GM21737 (cell line): Measurements from ENCODE around the gene LYSMD2.

Experiments used
- ATAC-seq: cut with Tn5 transposase; IDR thresholded peaks from one replicate; pipeline ENCODE4 v1.9.1; 2021; ENCODE audit warnings: mild to moderate bottlenecking, moderate library complexity; ENCODE audit not compliant: unreplicated experiment

Gene LYSMD2

DNA sequence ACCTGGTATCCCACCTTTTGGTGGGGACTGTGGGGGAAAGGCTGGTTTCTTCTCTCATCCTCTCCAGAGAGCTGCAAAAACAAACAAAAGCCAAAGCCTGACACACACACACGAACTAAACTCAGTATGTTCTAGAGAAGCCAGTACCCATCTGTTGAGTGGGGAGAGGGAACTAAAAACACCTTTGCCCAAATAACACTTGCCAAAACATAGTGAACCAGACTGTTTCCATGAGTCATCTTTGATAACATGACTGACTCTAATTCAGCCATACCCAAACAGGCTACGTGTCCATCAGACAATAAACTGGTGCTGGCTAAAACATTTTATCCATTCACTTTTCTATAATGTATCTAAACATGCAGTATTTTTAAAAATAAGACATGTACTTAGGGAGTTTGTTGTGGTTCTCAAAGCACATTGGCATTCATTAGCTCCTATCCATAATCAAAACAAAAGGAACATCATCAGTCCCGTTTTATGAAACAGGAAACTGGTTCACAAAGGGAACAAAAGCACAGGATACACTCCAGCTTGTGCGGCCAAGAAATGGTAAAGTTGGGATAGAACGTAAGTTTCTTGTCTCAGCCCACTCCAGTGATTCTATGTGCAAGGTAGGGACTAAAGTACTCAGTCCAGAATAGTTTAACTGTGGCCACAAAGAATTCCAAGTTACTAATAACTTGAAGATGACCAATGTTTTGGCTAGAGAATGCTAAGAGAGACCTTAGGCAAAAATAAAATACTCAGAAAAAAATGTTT is 16.1 kb downstream of the LYSMD2 start:
- ATAC-seq = no peak

DNA sequence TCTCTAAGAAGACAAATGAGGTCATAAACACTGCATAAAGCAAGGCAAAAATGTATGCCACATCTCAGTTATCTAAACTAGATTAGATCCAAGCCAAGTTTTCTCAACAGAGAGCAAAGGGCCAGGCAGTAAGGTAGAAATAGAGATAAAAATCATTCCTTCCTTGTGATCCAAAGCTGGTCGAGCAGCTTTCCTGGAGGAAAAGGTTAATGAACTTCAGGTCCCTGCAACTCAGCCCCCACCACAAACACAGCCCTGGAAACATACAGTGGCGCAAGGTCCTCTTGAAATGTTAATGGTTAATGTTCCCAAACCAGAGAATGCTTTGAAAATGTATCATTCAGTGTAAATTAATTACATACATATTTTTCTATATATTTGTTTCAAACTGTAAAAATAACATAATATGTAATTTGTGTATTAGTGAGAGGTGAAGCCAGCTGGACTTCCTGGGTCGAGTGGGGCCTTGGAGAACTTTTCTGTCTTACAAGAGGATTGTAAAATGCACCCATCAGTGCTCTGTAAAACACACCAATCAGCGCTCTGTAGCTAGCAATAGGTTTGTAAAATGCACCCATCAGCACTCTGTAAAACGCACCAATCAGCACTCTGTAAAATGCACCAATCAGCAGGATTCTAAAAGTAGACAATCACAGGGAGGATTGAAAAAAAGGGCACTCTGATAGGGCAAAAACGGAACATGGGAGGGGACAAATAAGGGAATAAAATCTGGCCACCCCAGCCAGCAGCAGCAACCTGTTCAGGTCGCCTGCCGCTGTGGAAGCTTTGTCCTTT is 17.1 kb downstream of the LYSMD2 start:
- no peak for ATAC-seq

- no peak for ATAC-seq
These were observed 18.7 kb downstream of the LYSMD2 start for GRCh38 chr15:51718746-51719145.

DNA sequence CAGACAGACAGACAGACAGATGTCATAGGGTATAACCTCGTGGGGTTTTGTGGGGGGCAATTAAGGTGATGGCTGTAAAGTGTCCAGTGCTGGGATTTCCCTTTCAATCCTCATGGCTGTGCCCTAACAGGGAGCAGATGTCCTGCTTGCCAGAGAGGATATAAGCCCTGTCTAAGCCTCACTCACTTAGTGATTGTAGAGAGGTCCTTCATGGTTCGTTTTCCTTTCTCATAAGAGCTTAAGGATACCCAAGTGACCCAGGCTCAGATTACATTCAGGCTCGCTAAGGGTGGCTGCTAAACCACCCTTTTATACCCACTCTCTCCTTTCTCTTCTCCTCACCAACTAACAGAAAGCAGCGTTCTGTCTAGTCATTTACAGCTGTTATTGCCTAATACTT is 19.2 kb downstream of the LYSMD2 start:
- ATAC-seq = no peak

DNA sequence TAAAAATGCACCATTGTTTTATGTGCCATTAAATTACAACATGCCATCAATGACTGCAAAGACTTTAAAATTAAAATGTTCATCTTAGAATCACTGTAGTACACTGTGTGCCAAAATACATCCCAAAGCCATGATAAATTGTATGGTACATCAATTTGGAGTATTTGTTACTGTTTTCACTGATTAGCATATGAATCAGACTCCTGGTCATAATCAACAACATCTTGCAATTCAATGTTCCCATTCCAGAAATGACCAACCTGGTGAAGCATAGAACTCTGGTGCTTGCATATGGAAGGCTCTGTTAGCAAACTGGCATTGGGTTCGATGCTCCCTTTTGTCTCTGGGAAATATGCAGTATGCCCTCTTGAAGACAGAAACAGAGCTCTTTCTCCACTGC is 22.5 kb downstream of the LYSMD2 start:
- no peak for ATAC-seq

DNA sequence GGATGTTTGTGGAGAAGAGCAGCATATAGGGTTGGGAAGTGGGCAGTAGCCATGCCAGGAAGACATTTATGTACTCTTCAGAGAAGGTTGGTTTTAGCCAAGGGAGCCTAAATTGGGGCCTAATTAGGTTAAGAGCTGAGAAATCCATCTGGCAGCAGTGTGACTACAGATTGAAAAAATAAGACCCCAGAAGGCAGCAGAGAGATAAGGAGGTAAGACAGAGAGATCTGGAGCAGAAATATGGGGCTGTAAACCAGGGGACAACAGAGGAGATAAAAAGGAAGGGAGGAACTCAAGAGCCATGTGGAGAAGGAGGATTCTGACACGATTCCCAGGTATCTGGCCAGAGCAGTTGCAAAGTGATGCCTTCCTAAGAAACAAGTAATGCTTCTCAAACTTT is 23.3 kb downstream of the LYSMD2 start:
- ATAC-seq = no peak

DNA sequence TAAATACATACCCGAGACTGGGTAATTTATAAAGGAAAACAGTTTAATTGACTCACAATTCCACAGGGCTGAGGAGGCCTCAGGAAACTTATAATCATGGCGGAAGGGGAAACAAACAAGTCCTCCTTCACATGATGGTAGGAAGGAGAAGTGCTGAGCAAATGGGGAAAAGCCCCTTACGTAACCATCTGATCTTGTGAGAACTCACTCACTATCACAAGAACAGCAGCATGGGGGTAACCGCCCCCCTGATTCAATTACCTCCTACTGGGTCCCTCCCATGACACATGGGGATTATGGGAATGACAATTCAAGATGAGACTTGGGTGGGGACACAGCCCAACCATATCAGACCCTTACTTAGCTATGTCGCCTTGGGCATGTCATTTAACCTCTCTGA is 28.4 kb downstream of the LYSMD2 start:
- ATAC-seq = no peak

DNA sequence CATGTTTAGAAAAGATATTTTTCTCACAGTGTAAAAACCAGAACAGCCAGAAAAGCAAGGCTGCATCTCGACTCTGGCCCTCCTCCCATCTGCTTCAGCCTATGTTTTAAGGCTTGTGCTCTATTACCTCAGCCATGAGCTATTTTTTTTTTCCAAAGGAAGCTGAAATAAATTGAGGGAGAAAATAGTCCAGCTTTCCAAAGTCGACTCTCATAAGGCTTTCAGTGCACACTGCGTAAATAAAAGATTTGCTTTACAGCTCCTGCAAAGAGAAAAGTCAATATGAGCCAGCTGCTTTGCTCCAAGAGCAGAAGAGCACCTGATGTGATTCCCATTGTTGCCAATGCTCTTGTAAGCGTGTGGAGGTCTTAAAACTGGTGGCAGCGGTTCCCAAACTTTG is 29.4 kb downstream of the LYSMD2 start:
- ATAC-seq = no peak

- no peak for ATAC-seq
These were observed 30.4 kb downstream of the LYSMD2 start for GRCh38 chr15:51706926-51707608.

DNA sequence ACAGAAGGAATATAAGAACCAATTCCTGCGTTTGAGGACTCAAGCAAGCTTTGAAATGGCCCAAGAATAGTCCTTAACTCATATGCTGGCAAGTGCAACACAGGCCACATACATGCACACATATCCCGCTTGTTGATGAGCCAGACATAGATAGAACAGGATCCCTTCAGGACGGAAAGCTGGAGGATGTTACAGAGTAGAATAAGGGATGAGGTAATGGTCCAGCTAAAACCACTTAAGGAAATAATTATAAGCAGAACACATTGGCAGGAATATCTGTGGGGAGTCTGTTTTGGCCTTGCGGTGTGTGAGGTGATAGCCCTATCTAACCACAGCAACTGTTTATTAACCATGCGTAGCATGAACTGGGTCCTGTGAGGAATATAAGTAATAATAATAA is 31.2 kb downstream of the LYSMD2 start:
- no peak for ATAC-seq

DNA sequence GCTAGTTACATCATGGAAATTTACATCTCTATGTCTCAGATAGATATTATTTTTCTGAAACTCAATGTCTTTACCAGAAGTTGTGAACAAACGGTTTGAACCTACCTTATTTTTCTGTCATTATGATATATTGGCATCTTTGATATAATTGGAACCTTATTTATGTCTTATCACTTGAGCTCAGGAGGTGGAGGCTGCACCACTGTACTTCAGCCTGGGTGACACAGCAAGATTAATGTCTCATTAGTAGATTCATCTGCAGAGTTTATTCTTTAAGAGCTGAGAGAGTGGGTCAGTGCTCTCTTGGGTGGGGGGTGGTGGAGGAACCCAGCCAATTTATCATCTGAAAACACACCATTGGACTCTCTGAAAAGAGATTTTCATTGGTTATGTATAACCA is 34.7 kb downstream of the LYSMD2 start:
- ATAC-seq = no peak

DNA sequence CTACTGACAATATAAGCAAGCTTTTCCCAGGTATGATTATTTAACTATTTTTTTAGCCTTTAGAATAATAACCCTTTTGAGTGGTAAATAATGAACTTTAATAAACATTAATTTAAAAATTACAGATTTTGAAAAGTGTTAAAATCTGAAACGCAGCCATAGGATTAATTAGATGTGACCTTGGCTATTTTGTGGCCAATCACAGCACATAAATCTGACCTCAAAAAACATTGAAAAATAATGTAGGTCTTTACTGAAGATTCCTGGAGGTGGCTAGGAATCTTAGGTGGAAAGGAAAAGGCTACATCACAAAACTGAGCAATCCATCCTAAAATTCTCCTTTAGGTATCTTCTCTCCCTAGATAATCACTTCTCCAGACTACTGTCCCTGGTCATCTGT is 38.1 kb downstream of the LYSMD2 start:
- ATAC-seq = no peak

- no peak for ATAC-seq
These were observed 40.3 kb downstream of the LYSMD2 start for GRCh38 chr15:51697163-51697562.

DNA sequence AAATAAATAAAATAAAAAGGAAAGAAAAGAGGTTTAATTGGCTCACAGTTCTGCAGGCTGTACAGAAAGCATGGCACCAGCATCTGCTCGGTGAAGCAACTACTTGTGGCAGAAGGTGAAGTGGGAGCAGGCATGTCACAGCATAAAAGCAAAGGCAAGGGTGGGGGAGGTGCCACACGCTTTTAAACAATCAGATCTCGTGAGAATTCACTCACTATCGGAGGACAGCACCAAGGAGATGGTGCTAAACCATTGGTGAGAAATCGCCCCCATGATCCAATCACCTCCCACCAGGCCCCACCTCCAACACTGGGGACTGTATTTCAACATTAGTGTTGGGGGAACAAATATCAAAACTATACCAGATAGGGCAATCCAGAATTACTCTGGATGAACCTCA is 40.9 kb downstream of the LYSMD2 start:
- no peak for ATAC-seq

GRCh38 chr15:51692154-51692553 is 45.3 kb downstream of the LYSMD2 start:
- no peak for ATAC-seq

DNA sequence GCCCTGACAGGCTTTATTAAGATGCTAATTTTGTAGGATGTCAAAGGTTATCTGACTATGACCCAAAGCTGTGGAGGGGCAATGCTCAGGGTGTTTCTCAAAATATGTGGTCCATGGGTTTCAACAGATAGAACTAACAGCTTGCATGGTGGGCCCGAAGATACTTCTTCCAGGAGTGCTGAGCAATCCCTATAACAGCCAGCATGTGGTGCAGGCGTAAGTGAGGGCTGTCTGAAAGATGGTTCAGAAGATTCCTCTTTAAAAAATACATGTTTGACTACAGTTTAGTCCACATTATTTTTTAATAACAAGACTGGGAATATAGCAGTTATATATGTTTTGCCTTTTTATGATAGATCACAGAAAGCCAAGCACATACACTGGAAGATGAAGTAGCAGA is 48.6 kb downstream of the LYSMD2 start:
- no peak for ATAC-seq

GRCh38 chr15:51687565-51687964 is 49.9 kb downstream of the LYSMD2 start:
- ATAC-seq = no peak

DNA sequence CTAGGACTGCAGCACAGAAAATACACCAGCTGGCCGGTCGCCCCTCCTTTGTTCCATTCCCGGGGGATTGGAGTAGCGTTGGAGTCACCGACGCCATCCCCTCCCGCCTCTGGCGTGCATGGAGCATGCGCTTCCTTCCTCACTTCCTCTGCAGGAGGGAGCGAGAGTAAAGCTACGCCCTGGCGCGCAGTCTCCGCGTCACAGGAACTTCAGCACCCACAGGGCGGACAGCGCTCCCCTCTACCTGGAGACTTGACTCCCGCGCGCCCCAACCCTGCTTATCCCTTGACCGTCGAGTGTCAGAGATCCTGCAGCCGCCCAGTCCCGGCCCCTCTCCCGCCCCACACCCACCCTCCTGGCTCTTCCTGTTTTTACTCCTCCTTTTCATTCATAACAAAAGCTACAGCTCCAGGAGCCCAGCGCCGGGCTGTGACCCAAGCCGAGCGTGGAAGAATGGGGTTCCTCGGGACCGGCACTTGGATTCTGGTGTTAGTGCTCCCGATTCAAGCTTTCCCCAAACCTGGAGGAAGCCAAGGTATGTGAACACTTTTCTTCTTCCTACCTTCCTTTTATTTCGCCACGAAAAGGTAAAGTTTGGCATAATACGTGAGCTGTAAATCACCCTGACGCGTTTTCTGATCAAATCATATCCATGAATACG is 56.0 kb downstream of the LYSMD2 start, which contains the start of gene SCG3:
TSS of gene SCG3 (plus strand) at position 201 of the 661 bp plus-strand sequence. CDS start at position 454, 253 bp downstream.
- ATAC-seq = no peak

GRCh38 chr15:51680321-51680720 is 57.1 kb downstream of the LYSMD2 start:
- no peak for ATAC-seq

DNA sequence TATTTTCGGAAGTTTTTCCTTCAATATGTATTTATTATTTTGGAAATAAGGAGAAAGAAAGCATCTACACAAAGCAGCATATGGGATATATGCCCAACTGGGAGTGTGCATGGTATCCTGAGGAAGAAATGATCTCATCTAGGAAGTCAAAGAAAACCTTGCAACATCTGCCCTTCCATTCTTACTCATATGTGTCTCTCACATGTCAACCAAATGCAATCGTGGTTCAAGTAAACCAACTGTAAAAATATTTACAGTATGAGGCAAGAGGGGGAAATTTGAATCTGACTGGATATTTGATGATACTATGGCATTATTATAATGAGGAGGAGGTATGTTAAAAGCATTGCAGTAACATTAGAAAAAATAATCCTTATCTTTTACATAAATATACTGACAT is 59.4 kb downstream of the LYSMD2 start:
- ATAC-seq = no peak

DNA sequence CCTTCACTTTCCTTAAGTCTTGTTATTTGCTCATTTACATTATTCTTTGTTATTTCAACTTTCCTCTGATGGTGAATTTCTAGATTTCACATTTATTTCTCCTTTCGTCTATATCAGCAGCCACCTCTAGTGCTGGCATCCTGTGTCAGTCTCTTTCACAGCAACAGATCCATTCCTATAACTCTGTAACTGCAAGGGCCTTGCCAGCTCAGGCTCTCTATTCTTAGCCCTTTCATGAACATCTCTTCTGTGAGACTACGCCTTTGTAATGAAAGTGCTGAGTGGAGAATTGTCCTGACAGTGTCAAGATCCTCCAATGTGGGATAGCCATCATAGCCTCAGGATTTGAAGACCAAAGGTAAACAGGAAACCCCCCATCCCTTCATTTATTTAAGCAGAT is 60.0 kb downstream of the LYSMD2 start:
- ATAC-seq = no peak
